Upper lobe of right lung (tissue), 1 donor: ENCODE measurements around the gene RAD1. TPM values are rescaled to one million over a fixed set of nuclear protein-coding genes. Genes with fewer than 3 reads are reported as not detected.

ENCODE experiments used
- ATAC-seq: fragments of 200-7000 bp; cut with Tn5 transposase; one replicate; pipeline ENCODE4 v1.9.1; 2020; ENCODE audit warnings: mild to moderate bottlenecking, moderate library complexity
- DNase-seq: peaks from one replicate; pipeline ENCODE4 v3.0.0-alpha.2; 2020
- H3K27ac ChIP-seq: fragments of 200-600 bp; one replicate; pipeline ENCODE4 v1.8.0; 2022
- H3K27me3 ChIP-seq: fragments of 200-600 bp; one replicate; pipeline ENCODE4 v1.8.0; 2022; ENCODE audit warnings: mild to moderate bottlenecking
- H3K36me3 ChIP-seq: fragments of 200-600 bp; one replicate; pipeline ENCODE4 v1.8.0; 2022
- H3K4me1 ChIP-seq: fragments of 200-600 bp; one replicate; pipeline ENCODE4 v1.8.0; 2022
- H3K4me3 ChIP-seq: fragments of 200-600 bp; one replicate; pipeline ENCODE4 v1.8.0; 2022; ENCODE audit warnings: mild to moderate bottlenecking
- H3K9me3 ChIP-seq: fragments of 200-600 bp; one replicate; pipeline ENCODE4 v1.8.0; 2022
- intact Hi-C: fragments of 100-400 bp; cut with DNase I; formaldehyde crosslinking; loops from one replicate; pipeline ENCODE4 v1.11.0; 2022
- total RNA-seq: library from RNA; stranded (reverse); fragmentation: NEBNext Ultra II Directional; extraction: Animal tissue kit (Norgen Biotek cat#: 25700); gene quantifications from one replicate; pipeline ENCODE4 v1.2.1, GENCODE V29; 2021
- TF ChIP-seq, protein P1 (sequence below): fragments of 200-600 bp; IDR thresholded peaks from one replicate; pipeline ENCODE4 v1.8.0; 2022; ENCODE audit warnings: antibody characterized with exemption
- donor health status: DM: no; HTN: yes; CAD: no; lungs with severe emphysema.

The RAD1 gene
- total RNA-seq, 1 donor from 2014 or later = 29.1 TPM

DNA sequence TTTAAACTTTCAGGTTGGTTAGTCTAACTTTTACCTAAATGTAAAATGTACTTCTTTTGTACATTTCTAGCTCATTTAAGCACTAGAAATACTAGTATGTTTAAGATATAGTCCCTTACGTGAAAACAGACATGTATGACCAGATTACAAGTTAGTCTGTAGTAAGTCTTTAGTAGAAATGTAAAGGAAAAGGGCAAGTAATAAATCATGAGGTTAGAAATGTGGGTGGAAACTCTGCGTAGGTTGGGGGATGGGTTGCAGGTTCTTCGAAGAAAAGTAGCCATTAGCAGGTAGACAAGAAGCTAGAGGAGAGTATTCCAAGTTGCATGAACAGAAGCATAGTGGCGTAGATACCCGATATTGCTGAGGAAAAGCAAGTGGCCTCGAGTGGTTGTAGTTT is 22.9 kb downstream of the RAD1 start:
- Histone ChIP-seq H3K27ac (no peak overlapping the region), H3K4me1 (no peaks in the 10 kb centered on the region), H3K27me3 (no peaks in the 10 kb centered on the region), H3K9me3 (no peaks in the 10 kb centered on the region), H3K36me3 (no peaks in the 10 kb centered on the region), H3K4me3 (no peak overlapping the region)
- intact Hi-C loops = loop anchor here (10.0 kb wide), 1 partner anchor 348 kb away; no protein-coding TSS in a partner anchor
- TF ChIP-seq, protein P1, sequence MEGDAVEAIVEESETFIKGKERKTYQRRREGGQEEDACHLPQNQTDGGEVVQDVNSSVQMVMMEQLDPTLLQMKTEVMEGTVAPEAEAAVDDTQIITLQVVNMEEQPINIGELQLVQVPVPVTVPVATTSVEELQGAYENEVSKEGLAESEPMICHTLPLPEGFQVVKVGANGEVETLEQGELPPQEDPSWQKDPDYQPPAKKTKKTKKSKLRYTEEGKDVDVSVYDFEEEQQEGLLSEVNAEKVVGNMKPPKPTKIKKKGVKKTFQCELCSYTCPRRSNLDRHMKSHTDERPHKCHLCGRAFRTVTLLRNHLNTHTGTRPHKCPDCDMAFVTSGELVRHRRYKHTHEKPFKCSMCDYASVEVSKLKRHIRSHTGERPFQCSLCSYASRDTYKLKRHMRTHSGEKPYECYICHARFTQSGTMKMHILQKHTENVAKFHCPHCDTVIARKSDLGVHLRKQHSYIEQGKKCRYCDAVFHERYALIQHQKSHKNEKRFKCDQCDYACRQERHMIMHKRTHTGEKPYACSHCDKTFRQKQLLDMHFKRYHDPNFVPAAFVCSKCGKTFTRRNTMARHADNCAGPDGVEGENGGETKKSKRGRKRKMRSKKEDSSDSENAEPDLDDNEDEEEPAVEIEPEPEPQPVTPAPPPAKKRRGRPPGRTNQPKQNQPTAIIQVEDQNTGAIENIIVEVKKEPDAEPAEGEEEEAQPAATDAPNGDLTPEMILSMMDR = no peak
- ATAC-seq (no peak), DNase-seq (no peak)

GRCh38 chr5:34891981-34892380 is 23.3 kb downstream of the RAD1 start:
- H3K4me3 ChIP-seq = no peak overlapping the region
- DNase-seq (no peak), ATAC-seq (no peak)
- H3K36me3 ChIP-seq = no peaks in the 10 kb centered on the region
- H3K9me3 ChIP-seq = no peaks in the 10 kb centered on the region
- intact Hi-C loops = loop anchor here (10.0 kb wide), 1 partner anchor 347 kb away; no protein-coding TSS in a partner anchor
- H3K4me1 ChIP-seq = no peaks in the 10 kb centered on the region
- H3K27me3 ChIP-seq = no peaks in the 10 kb centered on the region
- TF ChIP-seq, protein P1 = no peak
- no peak overlapping the region for H3K27ac ChIP-seq

- H3K27ac ChIP-seq = no peak overlapping the region
- DNase-seq (no peak), ATAC-seq (no peak)
- no peak overlapping the region for H3K4me3 ChIP-seq
- no peaks in the 10 kb centered on the region for H3K9me3 ChIP-seq
- no peaks in the 10 kb centered on the region for H3K4me1 ChIP-seq
- intact Hi-C loops = no loop called here
- no peaks in the 10 kb centered on the region for H3K27me3 ChIP-seq
- H3K36me3 ChIP-seq = no peaks in the 10 kb centered on the region
- TF ChIP-seq, protein P1 = no peak
Observed at GRCh38 chr5:34889394-34889793, 25.9 kb downstream of the RAD1 start.

GRCh38 chr5:34886392-34887119 is 28.7 kb downstream of the RAD1 start:
- Histone ChIP-seq H3K9me3 (no peaks in the 10 kb centered on the region), H3K27me3 (no peaks in the 10 kb centered on the region), H3K4me1 (no peaks in the 10 kb centered on the region), H3K4me3 (no peak overlapping the region), H3K36me3 (no peaks in the 10 kb centered on the region), H3K27ac (no peak overlapping the region)
- TF ChIP-seq, protein P1 = no peak
- intact Hi-C loops = no loop called here
- ATAC-seq (peak; percentile 53), DNase-seq (no peak)

DNA sequence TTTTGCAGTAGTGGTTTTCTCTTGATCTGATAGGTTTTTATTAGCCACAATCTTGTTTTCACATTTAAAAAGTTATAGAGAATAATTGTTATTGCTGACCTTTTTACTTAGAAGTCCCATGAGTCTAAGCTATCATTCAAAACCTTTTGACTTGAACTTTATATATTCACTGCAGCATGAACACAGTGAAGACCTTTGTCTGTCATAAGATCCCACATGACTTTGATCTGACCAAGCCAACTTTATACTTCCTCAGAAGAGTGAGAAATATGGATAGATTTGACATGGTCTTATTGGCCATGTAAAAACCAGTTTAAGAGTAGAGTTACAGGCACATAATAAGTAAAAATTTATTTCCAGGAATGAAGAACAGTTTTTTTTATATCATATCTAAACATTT is 34.1 kb downstream of the RAD1 start:
- ATAC-seq (no peak), DNase-seq (no peak)
- Histone ChIP-seq H3K36me3 (no peaks in the 10 kb centered on the region), H3K9me3 (no peaks in the 10 kb centered on the region), H3K27me3 (no peaks in the 10 kb centered on the region), H3K4me3 (no peak overlapping the region), H3K4me1 (no peaks in the 10 kb centered on the region), H3K27ac (no peak overlapping the region)
- TF ChIP-seq, protein P1 = no peak
- intact Hi-C loops = no loop called here
